ENCODE data around the gene LY6G6C.

DNA sequence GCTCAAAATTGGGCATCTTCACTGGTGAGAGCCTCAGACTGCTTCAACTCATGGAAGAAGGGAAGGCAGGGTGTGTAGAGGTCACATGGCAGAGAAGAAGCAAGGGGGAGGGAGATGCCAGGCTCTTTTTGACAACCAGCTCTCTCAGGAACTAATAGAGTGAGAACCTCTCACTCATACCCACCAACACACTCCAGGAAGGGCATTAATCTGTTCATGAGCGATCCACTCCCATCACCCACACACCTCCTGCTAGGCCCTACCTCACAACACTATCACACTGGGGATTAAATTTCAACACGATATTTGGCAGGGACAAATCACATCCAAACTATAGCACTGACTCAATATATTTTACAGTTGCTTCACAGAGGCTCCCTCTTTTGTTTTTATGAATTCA lies 20.3 kb upstream of the LY6G6C start:
- TF ChIP-seq, protein P1, sequence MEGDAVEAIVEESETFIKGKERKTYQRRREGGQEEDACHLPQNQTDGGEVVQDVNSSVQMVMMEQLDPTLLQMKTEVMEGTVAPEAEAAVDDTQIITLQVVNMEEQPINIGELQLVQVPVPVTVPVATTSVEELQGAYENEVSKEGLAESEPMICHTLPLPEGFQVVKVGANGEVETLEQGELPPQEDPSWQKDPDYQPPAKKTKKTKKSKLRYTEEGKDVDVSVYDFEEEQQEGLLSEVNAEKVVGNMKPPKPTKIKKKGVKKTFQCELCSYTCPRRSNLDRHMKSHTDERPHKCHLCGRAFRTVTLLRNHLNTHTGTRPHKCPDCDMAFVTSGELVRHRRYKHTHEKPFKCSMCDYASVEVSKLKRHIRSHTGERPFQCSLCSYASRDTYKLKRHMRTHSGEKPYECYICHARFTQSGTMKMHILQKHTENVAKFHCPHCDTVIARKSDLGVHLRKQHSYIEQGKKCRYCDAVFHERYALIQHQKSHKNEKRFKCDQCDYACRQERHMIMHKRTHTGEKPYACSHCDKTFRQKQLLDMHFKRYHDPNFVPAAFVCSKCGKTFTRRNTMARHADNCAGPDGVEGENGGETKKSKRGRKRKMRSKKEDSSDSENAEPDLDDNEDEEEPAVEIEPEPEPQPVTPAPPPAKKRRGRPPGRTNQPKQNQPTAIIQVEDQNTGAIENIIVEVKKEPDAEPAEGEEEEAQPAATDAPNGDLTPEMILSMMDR (IDR thresholded peaks at IDR 0.05), result no peak
- TF ChIP-seq POLR2A (IDR thresholded peaks at IDR 0.05), result no peak
- TF ChIP-seq POLR2AphosphoS5 (IDR thresholded peaks at IDR 0.05), result no peak
- no peak for TF ChIP-seq EP300 (IDR thresholded peaks at IDR 0.05)

All from upper lobe of left lung (tissue), 4 donors.